Bronchial epithelial cell (primary cell): ENCODE data around the gene GUCA2A. TPM values are rescaled to one million over a fixed set of nuclear protein-coding genes. Genes with fewer than 3 reads are reported as not detected.

Source experiments
- DNase-seq: peaks from one replicate; pipeline ENCODE4 v3.0.0-alpha.2; 2010; ENCODE audit warnings: low read depth
- FAIRE-seq: peaks from 2 replicates; lab custom pipeline; 2011; peaks lifted over from hg19 to GRCh38; lab: Jason Lieb, UNC
- H3K27me3 ChIP-seq: 2 replicates; pipeline ENCODE4 v1.5.1; 2011; ENCODE audit warnings: low read length; ENCODE audit not compliant: control insufficient read depth, insufficient read depth
- H3K36me3 ChIP-seq: 2 replicates; pipeline ENCODE4 v1.5.1; 2011; ENCODE audit warnings: low read length; ENCODE audit not compliant: control insufficient read depth, insufficient read depth
- H3K4me3 ChIP-seq: 2 replicates; pipeline ENCODE4 v1.5.1; 2011; ENCODE audit warnings: mild to moderate bottlenecking, low read depth, low read length, control low read depth
- total RNA-seq: library from RNA; depleted of rRNA; stranded (reverse); fragments of >200 nt; gene quantifications from 2 replicates; pipeline ENCODE4 v1.2.1, GENCODE V29; 2014
- TF ChIP-seq, protein P1 (sequence below): IDR thresholded peaks from 2 replicates; pipeline ENCODE4 v1.5.1; 2011; ENCODE audit warnings: mild to moderate bottlenecking, moderate library complexity, low read length, control low read depth, inconsistent platforms; ENCODE audit not compliant: insufficient read depth, severe bottlenecking

The GUCA2A gene
- total RNA-seq, 1 donor from 2014 or later: not detected

DNA sequence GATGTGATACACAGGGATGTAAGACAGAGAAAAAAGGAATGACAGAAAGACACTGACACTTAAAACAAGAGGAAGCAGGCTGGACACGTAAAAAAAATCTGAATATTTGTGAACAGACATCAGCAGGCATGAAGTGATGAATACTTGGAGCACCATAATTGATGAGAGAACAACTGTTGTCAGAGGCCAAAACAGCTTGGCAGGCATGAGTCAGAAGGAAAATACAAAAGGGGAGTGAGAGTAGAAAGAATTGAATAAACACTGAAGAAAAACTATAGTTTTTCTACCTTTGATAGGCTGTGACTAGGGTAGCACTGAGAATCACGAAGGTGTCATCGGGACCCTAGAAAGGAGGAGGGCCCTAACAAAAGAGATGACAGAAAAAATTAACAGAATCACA is 21.6 kb upstream of the GUCA2A start:
- TF ChIP-seq, protein P1, sequence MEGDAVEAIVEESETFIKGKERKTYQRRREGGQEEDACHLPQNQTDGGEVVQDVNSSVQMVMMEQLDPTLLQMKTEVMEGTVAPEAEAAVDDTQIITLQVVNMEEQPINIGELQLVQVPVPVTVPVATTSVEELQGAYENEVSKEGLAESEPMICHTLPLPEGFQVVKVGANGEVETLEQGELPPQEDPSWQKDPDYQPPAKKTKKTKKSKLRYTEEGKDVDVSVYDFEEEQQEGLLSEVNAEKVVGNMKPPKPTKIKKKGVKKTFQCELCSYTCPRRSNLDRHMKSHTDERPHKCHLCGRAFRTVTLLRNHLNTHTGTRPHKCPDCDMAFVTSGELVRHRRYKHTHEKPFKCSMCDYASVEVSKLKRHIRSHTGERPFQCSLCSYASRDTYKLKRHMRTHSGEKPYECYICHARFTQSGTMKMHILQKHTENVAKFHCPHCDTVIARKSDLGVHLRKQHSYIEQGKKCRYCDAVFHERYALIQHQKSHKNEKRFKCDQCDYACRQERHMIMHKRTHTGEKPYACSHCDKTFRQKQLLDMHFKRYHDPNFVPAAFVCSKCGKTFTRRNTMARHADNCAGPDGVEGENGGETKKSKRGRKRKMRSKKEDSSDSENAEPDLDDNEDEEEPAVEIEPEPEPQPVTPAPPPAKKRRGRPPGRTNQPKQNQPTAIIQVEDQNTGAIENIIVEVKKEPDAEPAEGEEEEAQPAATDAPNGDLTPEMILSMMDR: no peak
- FAIRE-seq: no peak
- peak; percentile 44 for DNase-seq
- no peaks in the 10 kb centered on the region for H3K27me3 ChIP-seq
- H3K36me3 ChIP-seq: peaks cover 2% of the 10 kb centered on the region
- no peak overlapping the region for H3K4me3 ChIP-seq

DNA sequence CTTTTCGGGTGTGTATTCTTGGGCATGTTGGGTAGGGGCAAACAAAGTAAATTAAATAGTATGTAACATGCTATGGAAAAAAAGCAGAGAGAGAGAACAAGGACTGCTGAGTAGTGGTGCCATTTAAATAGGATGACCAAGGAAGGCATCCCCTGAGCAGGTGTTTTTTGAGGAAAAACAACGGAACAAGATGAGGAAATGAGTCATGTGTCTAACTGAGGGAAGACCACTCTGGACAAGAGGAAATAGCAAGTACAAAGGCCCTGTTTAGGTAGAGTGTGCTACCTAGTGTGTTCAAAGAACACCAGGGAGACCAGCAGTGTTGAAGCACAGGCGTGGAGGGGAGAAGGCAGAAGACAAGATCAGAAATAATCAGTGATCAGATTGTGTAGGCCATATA is 20.1 kb upstream of the GUCA2A start:
- Histone ChIP-seq H3K36me3 (peaks cover 2% of the 10 kb centered on the region), H3K27me3 (no peaks in the 10 kb centered on the region), H3K4me3 (no peak overlapping the region)
- TF ChIP-seq, protein P1: no peak
- DNase-seq (no peak), FAIRE-seq (no peak)

DNA sequence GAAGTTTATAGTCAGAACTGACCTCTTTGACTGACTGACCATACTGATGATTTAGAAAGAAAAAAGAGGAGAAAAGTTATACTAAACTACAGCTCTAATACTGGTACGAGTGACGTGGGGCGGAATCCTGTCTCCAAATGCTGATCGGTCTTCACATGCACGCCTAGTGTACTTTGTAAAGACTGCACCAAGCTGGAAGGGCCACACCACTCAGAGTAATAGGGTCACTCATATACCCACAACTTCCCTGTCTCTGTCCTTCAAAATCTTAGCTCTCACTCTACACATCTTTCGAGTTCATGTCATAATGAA is 19.4 kb upstream of the GUCA2A start:
- H3K27me3 ChIP-seq: no peaks in the 10 kb centered on the region
- TF ChIP-seq, protein P1: no peak
- no peak for FAIRE-seq
- DNase-seq: no peak
- peaks cover 2% of the 10 kb centered on the region for H3K36me3 ChIP-seq
- no peak overlapping the region for H3K4me3 ChIP-seq

DNA sequence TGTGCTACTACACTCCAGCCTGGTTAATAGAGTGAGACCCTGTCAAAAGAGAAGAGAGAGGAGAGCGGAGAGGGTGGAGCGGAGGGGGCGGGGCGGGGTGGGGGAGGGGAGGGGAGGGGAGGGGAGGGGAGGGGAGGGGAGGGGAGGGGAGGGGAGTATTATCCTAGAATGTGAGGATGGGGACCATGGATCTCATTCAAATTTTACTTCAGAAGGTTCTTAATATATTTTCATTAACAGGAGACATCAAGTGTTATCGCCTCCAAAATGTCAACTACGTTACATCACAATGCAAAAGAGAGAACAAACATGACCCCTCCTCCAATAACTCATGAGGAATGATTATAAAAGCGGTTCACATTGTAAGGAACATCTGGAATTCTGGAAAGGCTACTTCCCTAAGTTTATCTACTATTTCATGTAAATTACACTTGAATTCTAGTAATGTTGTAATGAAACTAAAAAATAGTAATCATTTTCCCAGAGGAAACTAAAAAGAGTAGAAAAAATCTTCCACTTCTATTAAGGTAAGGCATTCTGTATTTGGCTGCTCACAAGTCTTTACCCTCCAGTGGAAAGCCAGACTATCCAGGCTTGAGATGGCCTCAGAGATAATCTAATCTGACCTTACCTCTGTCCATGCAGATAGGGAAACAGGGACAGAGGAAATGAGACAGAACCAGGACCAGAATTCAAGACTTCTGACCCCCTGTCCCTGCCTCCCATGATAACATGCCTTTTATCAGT is 18.8 kb upstream of the GUCA2A start:
- Histone ChIP-seq H3K4me3 (no peak overlapping the region), H3K36me3 (peaks cover 2% of the 10 kb centered on the region), H3K27me3 (no peaks in the 10 kb centered on the region)
- FAIRE-seq (no peak), DNase-seq (no peak)
- TF ChIP-seq, protein P1: no peak

DNA sequence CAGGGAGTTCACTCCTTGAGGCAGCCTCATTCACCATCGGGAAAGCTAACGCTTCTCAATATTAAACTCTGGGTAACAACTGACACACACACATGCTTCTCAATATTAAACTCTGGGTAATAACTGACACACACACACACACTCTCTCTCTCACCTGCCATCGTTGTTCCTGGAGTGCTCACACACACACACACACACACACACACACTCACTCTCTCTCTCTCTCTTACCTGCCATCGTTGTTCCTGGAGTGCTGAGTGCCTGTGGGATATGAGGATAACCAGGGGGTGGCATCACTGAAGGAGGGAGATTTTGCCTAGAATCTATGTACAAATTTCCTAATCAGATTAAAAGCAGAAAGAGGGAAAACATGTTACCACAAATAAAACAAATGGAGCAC is 17.1 kb upstream of the GUCA2A start:
- Histone ChIP-seq H3K27me3 (no peaks in the 10 kb centered on the region), H3K4me3 (no peak overlapping the region), H3K36me3 (peaks cover 2% of the 10 kb centered on the region)
- FAIRE-seq (no peak), DNase-seq (no peak)
- TF ChIP-seq, protein P1: no peak

DNA sequence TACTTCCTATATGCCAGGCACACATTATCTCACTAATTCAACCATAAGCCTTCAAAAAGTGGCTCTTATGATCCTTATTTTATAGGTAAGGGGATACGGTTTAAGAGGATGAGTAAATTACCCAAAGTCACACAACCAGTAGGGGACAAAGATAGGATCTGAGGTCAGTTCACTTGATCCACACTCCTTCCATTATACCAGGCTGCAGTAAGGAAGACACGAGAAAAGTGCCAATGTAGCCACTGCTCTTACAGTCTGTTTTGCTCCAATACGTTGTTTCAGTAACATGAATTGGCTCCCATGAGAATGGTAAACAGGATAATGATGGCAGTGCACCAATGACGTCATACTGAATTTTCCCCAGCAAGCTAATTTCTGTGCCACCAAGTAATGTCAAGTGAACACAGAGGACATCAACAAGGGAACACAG is 15.4 kb upstream of the GUCA2A start:
- DNase-seq: no peak
- TF ChIP-seq, protein P1: no peak
- Histone ChIP-seq H3K36me3 (peaks cover 2% of the 10 kb centered on the region), H3K4me3 (no peak overlapping the region), H3K27me3 (no peaks in the 10 kb centered on the region)
- FAIRE-seq: peak; percentile 50
